Midbrain (tissue), 1 donor: ENCODE data around the gene EYS.

Source experiments
- DNase-seq: peaks from one replicate; lab custom pipeline; 2025; lab: John Stamatoyannopoulos, UW

Gene EYS

DNA sequence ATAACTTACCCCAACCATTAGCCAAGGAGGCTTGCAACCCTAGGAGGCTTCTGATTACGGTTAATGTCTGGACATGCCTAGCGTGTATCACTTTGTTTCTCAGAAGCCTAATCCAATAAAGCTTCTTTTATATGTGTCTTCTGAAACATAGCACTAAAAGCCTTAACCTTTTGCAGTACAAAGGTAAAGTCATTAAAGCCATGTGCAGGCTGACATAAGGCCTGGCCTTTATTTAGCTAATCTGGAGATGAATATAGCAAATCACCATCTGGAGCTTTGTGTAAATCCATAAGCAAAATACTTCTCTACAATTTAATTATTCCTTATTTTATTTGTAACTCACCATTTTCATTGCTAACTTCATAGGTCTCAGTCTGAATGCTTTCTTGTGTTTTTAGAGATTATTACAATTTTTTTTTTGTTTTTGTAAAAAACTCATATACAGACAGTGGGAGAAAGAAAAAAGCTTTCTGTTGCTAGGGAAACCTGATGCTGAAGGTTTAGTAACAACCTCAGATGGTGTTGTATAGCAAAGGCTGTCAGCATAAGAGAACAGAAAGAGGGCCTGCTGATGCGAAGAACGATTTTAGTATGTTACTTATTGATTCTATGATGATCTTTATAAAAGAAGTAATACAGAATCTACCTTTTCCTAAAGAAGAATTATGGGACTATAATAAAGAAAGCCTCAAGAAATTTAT lies at the start of gene EYS:
EYS (minus strand) TSS at position 101 of the 701 bp plus-strand sequence. CDS start 211,816 bp downstream, outside the sequence.
- no peak for DNase-seq

DNA sequence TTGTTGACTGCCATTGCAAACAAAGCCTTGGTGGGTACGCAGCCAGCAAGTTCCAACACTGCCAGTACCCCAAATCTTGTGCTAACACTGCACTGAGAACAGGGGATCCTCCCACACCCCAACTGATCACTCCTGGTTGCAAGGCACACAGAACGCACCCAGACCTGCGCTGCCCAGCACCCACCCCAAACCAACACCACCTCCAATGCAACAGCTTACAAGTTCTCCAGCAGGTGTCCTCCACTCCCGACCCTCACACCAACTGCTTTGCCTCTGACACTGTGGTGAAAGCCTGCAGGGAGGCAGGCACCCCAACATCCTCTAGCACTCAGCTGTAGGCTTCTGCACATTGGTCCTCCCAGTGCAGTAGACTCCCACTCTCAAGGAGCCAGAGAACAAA lies 39.3 kb upstream of the EYS start:
- no peak for DNase-seq

DNA sequence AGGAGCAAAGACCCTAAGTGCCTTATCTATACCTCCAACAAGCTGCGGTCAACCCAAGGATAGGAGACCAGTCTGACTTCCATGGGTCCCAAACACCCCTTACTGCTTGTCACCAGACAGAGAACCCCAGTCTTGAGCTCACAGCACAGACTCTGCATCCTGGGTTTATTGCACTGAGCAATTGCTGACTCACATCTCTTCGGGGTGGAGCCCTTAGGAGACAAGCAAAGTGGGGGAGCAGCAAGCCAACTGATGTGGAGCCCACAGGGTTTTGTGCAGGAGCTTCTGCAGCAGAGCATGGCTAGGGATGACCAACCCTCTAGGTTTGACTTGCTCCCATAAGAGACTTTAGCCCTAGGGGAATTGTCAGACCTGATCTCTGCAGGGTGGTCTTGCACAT lies 38.6 kb upstream of the EYS start:
- no peak for DNase-seq

DNA sequence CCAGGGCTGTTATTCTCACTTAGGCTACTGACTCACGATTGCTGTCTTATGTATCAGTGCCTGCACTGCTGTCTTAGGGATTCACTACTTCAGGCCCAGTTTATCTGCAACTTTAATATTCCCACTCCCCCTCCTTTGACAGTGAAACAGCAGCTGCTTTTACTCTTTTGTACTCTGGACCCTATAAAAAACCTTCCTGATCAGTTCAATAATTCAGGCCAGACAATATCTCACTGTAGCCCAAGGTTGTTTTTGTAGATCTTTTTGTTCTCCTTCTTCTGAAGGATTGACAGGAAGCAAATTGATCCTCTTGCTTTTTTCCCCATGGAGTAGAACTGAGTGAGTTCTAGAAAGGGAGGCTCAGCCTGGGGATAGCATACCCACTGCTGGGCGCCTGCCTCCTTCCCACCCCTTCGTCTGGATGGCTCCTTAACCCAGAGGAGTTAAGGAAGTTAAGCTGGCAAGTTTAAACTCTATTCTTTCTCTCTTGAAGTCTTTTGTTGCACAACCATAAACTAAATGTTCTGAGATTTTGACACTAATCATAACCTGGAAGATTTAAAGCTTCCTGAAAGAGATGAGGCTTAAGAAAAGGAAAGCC lies 22.0 kb upstream of the EYS start:
- DNase-seq = no peak

GRCh38 chr6:65719101-65719500 lies 12.1 kb upstream of the EYS start:
- DNase-seq = no peak

- DNase-seq = no peak
Measured at GRCh38 chr6:65711531-65711930, 4.5 kb upstream of the EYS start.

DNA sequence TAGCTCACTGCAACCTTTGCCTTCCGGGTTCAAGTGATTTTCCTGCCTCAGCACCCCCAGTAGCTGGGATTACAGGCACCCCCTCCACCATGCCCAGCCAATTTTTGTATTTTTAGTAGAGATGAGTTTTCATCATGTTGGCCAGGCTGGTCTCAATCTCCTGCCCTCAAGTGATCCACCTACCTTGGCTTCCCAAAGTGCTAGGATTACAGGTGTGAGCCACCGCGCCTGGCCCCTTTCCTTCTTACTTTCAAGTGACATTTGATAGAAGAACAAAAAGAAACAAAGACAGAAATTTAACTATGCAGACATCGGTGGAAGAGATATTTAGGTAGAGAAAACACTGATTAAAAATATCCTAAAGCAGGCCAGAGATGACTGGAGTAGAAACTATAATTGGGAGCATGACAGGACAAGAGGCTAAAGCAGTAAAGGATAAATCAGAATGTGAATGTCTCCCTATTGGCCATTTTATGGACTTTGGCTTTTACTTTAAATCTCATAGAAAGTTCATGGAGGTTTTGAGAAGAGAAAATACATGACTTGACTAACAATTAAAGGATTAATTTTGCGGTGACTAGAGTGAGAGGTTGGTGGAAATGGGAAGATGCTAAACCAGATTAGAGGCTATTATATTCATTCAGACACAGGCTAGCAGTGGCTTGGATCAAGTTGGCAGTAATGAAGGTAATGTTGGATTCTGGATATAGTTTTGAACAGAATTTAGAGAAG lies 2.2 kb upstream of the EYS start:
- DNase-seq = no peak

- no peak for DNase-seq
Measured at GRCh38 chr6:65708162-65708561, 1.1 kb upstream of the EYS start.

DNA sequence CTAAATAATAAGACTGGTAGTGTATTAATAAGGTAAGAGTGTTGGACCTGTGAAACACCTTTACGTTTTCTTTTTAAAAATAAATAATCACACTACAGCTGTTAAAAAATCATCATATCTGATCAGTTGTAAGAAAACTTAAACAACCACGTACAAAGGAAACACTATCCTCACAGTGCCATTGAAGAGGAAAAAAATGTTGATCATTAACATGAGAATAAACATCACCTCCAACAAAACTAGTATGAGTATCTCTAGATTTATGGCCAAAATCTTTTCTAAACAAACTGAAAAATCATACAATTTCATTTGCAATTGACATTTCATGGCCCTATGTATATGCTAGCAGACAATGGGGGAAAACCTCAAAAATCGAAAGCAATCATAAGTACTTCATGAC lies 590 bp downstream of the EYS start:
- no peak for DNase-seq

DNA sequence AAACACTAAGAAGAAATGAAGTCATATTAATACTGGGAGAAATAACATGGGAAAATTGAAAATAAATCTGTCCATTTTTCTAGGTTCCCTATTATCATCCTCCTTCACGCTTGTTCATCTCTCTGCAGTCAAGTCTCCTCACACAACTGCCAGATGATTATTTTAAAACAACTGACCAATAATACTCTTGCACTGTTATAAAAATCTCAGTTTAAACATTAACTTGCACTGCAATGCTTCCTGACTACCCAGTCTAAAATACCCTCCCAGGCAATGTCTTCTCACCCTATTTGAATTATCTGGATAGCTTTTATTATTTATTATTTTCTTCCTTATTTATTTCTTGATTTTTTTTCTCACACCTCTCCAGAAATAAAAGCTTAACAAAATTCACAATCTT lies 5.7 kb downstream of the EYS start:
- no peak for DNase-seq

DNA sequence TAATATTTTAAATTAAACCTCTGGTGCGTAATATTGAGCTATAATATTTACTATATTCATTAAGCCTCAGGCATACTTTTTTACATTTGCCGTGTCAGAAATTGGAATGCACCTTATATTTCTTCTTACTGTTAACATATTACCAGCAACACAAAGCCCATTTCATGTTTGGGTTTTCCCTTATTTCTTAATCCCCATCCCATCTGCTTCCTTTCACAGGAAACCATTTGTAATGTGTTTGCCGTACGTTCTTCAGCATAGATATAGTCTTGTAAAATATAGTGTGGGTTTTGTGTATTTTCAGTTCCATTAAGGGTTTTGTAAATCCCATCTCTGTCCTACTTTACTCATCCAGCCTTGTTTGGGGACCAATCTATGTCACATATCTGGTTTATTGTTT lies 6.5 kb downstream of the EYS start:
- DNase-seq = no peak

- DNase-seq = no peak
Measured at GRCh38 chr6:65692109-65692508, 14.9 kb downstream of the EYS start.

- no peak for DNase-seq
Measured at GRCh38 chr6:65680232-65680631, 26.8 kb downstream of the EYS start.

- no peak for DNase-seq
Measured at GRCh38 chr6:65671922-65672321, 35.1 kb downstream of the EYS start.

- DNase-seq = no peak
Measured at GRCh38 chr6:65667916-65668656, 38.9 kb downstream of the EYS start.

GRCh38 chr6:65650086-65650485 lies 56.9 kb downstream of the EYS start:
- DNase-seq = no peak

DNA sequence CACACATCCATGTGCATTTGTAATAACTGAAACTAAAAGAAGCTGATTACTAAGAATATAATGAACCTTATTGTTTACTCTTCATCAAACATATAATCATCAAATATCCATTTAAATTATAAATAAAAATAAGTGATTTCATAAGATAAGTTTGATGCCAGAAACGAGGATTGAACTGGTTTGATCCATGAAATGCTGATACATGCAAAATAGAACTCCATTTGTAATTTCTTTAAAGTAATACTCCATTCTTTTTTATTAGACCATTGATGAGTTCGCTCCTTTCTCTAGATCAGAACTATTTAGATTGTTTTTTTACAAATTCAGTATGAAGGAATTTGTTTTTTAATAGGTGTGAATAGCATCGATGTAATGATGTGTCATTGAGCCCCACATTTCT lies 57.6 kb downstream of the EYS start:
- no peak for DNase-seq

DNA sequence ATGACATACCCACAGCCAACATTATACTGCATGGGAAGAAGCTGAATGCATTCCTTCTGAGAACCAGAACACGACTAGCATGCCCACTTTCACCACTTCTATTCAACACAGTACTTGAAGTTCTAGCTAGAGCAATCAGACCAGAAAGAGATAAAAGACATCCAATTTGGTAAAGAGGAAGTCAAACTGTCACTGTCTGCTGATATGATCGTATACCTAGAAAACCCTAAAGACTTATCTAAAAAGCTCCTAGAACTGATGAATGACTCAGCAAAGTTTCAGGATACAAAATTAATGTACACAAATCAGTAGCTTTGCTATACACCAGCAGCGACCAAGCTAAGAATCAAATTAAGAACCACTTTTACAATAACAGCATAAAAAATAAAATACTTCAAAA lies 60.5 kb downstream of the EYS start:
- no peak for DNase-seq

- DNase-seq = no peak
Measured at GRCh38 chr6:65642776-65643175, 64.2 kb downstream of the EYS start.

GRCh38 chr6:65638047-65638831 lies 68.8 kb downstream of the EYS start:
- no peak for DNase-seq

- no peak for DNase-seq
Measured at GRCh38 chr6:65637289-65638046, 69.6 kb downstream of the EYS start.
